Mucosa of stomach (tissue), 1 donor: ENCODE results near the gene HMCN2.

ENCODE experiments used
- H3K27me3 ChIP-seq: one replicate; pipeline ENCODE4 v1.7.0; 2013; ENCODE audit warnings: mild to moderate bottlenecking, low read length; ENCODE audit not compliant: control insufficient read depth, insufficient read depth
- H3K36me3 ChIP-seq: one replicate; pipeline ENCODE4 v1.7.0; 2013; ENCODE audit warnings: low read length; ENCODE audit not compliant: control insufficient read depth, insufficient read depth
- H3K4me1 ChIP-seq: one replicate; pipeline ENCODE4 v1.7.0; 2013; ENCODE audit warnings: mild to moderate bottlenecking, low read length; ENCODE audit not compliant: control insufficient read depth, insufficient read depth
- H3K4me3 ChIP-seq: one replicate; pipeline ENCODE4 v1.7.0; 2013; ENCODE audit warnings: low read length
- H3K9ac ChIP-seq: one replicate; pipeline ENCODE4 v1.7.0; 2013; ENCODE audit warnings: mild to moderate bottlenecking, low read length, moderate library complexity
- H3K9me3 ChIP-seq: one replicate; pipeline ENCODE4 v1.7.0; 2013; ENCODE audit warnings: mild to moderate bottlenecking, low read length, moderate library complexity; ENCODE audit not compliant: control insufficient read depth
- donor health status: Pancreatic carcinoma.

The HMCN2 gene

DNA sequence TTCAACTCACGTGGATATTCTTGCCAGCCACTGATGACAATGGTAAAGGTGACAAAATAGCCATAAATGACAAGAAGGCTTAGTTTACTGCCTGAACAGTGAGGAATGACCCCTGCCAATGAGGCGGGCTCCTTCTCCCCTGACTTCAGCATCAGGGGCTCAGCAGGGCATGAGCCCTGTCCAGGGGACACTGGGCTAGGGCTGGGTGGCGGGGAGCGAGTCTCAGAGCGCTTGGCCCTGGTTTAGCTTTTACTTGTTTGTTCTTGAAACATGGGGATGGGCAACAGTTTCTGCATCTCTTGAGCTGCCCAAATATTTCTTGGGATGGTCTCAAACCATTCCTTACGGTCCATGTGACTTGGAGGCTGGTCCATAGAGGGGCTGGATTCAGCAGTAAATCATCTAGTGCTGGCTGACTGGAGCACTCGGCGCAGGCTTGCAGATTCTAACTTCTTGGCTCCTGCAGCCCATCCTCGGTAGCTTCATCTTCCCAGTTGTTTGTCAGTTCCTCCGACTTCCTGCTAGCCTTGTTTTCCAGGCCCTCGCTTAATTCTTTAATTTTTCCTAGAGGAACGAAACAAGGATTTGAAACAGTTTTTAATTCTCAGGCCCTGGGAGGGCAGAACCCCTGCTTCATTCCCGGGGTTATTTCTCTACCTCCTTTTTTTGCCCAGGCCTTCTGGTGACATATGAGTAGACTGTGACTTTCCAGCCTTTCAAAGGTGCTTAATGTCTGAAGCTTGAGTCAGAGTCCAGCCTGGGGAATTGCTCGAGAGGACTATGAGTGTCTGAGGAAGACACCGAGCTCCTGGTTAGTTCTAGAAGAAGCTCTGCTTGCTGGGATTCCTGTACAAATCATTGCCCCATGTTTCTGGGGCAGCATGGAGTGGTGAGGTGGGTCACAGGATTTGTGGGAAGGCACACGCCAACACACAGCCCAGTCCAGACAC is 4.5 kb upstream of the HMCN2 start:
- H3K9me3 ChIP-seq: no peaks in the 10 kb centered on the region
- no peak overlapping the region for H3K9ac ChIP-seq
- peaks cover 39% of the 10 kb centered on the region for H3K27me3 ChIP-seq
- H3K36me3 ChIP-seq: no peaks in the 10 kb centered on the region
- H3K4me3 ChIP-seq: no peak overlapping the region
- peaks cover 5% of the 10 kb centered on the region for H3K4me1 ChIP-seq

- no peaks in the 10 kb centered on the region for H3K36me3 ChIP-seq
- H3K4me1 ChIP-seq: peaks cover 5% of the 10 kb centered on the region
- no peak overlapping the region for H3K9ac ChIP-seq
- H3K27me3 ChIP-seq: peaks cover 50% of the 10 kb centered on the region
- H3K9me3 ChIP-seq: no peaks in the 10 kb centered on the region
- H3K4me3 ChIP-seq: no peak overlapping the region
These were observed 3.4 kb upstream of the HMCN2 start for GRCh38 chr9:130262061-130262745.

- H3K4me3 ChIP-seq: no peak overlapping the region
- peaks cover 5% of the 10 kb centered on the region for H3K4me1 ChIP-seq
- peaks cover 56% of the 10 kb centered on the region for H3K27me3 ChIP-seq
- H3K36me3 ChIP-seq: no peaks in the 10 kb centered on the region
- H3K9ac ChIP-seq: no peak overlapping the region
- no peaks in the 10 kb centered on the region for H3K9me3 ChIP-seq
These were observed 2.8 kb upstream of the HMCN2 start for GRCh38 chr9:130262771-130263170.

DNA sequence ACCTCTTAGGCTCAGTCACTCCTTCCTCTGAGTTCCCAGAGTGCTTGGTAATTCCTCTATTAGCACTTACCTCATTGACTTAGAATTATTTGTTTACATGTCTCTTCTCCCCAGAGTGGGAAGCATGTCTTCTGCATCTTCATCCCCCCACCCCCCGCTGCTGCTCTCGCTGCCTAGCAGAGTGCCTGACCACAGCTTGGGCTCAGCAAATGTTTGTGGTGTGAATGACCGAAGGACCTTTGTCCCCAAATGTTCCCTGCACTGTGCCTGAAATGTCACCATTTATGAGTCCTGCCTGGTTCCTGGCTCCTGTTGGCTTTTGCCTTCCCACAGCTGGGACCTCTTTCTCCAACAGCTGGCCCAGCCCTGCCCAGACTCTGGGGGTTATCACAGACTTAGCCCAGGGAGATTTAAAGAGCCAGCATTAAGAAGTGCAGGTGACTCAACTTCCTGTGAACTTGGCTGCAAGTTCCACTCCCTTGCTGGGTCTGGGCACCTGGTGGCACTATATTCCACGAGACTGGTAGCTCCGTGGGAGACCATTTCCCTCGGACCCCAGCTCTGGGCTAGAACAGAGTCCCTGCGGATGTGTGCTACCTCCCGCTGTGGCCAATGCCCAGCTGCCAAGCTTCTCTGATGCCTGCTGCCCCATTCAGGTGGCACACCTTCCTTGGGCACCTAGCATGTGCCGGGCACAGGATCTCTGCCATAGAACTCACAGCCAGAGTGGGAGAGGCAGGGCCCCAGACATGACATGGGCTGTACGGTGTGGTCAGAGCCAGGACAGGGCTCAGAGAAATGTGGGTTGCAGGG is 1.8 kb upstream of the HMCN2 start:
- Histone ChIP-seq H3K4me1 (peaks cover 5% of the 10 kb centered on the region), H3K9me3 (no peaks in the 10 kb centered on the region), H3K36me3 (no peaks in the 10 kb centered on the region), H3K4me3 (no peak overlapping the region), H3K9ac (no peak overlapping the region), H3K27me3 (peaks cover 57% of the 10 kb centered on the region)

DNA sequence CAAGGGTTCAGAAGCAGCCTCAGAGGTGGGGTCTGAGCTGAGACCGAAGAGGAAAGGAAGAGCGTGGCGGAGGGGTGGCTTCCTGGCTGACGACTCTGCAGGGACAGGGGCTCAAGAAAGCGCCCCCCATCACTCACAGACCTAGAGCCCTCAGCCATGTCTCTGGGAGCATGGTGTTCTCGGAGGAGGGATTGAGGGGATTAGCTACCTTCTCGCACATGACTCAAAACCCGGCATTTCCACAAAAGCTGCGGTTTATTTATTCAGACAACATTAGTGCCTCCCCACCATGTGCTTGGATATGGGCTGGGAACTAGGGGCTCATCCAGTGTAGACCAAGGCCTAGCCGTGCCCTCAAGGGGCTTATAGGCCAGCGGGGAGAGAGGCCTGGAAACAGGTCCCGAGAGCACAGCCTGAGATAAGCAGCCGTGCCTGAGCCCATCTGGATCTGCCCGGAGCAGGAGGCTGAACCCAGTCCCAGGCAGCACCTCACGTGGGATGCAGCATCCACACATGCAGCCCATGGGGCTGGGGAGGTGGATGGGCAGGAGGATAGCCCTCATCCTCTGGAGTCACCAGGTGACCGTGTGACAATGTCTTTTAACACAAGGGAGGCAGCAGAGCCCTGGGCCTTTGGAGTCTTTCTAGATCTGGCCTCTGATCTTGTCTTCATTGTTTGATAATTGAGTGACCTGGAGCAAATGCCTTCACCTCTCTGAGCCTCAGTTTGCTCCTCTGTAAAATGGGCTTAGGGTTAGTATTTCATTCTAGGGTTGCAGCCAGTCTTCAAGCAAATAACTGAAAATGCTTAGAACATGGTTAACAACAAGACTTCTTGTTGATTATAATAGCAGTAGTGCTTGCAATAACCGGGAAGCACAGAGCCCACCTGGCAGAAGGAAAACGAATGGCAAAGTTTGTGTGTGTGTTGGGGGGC is 878 bp upstream of the HMCN2 start:
- no peak overlapping the region for H3K9ac ChIP-seq

DNA sequence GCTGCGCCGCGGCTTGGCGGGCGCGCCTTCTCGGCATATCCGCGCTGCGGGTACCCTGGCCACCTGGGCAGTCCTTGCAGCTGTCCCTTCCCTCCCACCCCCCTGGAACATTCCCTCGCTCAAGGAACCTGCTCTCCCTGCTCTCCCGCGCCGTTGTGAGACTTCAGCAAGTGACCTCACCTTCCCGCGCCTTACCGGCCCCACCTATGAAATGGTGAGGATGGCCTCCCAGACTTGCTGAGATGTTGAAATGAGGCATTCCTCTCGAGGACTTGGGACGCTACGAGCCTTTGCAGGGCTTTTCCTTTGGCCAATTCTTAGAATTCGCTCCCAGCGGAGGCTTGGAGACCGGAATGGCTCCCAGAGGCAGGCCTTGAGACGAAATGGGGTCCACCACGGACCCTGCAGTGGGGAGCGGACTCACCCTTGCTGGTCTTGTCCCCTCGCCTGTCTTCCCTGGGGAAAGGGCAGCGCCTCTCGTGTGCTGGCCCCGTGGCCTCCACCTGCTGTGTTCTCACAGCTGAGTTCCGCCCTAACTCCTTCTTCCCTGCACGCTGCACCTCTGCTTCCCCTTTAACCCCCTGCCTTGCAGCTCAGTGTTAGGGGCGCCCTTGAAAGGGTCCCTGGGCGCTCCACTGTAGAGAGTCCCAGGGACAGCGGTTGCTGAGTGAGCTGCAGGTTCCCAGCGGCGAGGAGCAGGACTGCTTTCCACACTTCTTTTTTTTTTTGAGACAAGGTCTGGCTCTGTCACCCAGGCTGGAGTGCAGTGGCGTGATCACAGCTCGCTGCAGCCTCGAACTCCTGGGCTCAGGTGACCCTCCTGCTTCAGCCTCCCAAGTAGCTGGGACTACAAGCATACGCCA is 907 bp downstream of the HMCN2 start:
- Histone ChIP-seq H3K36me3 (no peaks in the 10 kb centered on the region), H3K9ac (no peak overlapping the region), H3K4me3 (no peak overlapping the region), H3K27me3 (peaks cover 57% of the 10 kb centered on the region), H3K4me1 (peaks cover 5% of the 10 kb centered on the region), H3K9me3 (no peaks in the 10 kb centered on the region)

More for the DNA sequence above, 878 bp upstream of the HMCN2 start:
- Histone ChIP-seq H3K36me3 (no peaks in the 10 kb centered on the region), H3K4me1 (peaks cover 5% of the 10 kb centered on the region), H3K4me3 (no peak overlapping the region), H3K27me3 (peaks cover 57% of the 10 kb centered on the region), H3K9me3 (no peaks in the 10 kb centered on the region)

DNA sequence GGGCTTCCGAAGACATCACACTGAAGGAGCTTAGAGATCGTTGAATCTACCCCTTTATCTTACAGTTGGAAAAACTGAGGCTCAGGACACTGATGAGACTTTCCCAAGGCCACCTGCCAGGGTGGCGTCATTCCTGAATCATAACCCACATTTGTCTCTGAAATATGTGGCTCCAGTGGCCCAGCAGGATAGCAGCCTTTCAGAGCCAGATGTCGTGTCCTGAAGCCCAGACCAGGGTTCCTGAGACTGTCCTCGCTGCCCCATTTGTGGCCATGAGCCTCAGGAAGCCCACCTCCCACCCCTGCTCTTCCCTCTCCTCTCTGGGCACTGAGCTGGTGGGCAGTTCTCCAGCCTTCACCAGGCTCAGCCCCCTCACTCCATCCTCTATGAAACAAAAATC is 2.4 kb downstream of the HMCN2 start:
- Histone ChIP-seq H3K9me3 (no peaks in the 10 kb centered on the region), H3K36me3 (no peaks in the 10 kb centered on the region), H3K4me1 (peaks cover 5% of the 10 kb centered on the region), H3K27me3 (peaks cover 50% of the 10 kb centered on the region), H3K4me3 (no peak overlapping the region), H3K9ac (no peak overlapping the region)

DNA sequence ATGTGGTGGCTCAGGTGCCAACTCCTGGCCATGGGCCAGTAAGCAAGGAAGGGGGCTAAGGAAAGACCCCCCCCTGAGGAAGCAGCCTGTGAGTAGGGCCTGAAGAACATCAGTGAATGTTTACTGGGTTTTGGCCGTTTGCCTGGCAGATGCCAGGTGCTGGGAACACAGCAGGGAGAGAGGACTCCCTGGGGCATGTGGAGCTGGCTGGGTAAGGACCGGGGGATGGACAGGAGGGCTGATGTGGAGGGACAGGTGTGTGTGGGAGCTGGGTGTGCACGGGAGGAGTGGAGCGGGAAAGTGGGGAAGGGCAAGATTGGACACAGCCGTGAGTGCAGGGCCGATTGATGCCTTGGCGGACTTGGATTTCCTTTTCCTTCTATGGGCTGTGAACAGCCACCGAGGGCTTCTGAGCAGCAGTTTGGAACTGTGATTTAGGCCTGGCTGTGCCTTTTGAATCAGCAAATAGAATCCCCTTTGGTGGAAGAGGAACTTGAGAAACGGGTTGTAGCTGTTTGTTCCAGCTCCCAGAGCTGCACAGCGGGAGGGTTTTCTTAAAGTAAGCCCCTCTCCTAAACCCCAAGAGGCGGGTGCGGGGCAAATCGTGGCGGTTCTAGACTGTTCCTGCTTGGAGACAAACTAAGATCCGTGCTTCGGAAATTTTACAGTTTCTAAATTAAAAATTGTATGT is 3.1 kb downstream of the HMCN2 start:
- H3K27me3 ChIP-seq: peaks cover 42% of the 10 kb centered on the region
- no peak overlapping the region for H3K4me3 ChIP-seq
- H3K9ac ChIP-seq: no peak overlapping the region

DNA sequence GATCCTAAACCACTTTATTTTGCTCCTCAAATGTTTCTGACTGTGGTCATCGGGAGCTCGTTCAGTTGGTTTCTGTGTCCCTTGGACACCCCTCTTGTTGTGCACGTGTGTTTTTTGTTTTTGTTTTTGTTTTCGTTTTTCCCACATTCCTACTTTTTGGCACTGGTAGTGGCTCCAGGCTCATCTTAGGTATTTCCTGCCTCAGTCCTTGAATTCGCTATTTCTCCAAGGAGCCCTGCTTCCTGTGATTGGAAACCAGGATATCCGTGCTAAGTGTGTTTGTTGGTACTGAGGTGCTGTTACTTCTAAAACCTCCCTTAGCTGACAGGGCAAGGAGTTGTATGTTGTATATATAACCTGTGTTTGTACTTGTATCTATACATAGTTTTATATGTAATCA is 5.9 kb downstream of the HMCN2 start:
- no peaks in the 10 kb centered on the region for H3K36me3 ChIP-seq
- no peaks in the 10 kb centered on the region for H3K4me1 ChIP-seq
- H3K27me3 ChIP-seq: peaks cover 14% of the 10 kb centered on the region
- no peaks in the 10 kb centered on the region for H3K9me3 ChIP-seq
- no peak overlapping the region for H3K9ac ChIP-seq
- H3K4me3 ChIP-seq: no peak overlapping the region

More for the DNA sequence above, 3.1 kb downstream of the HMCN2 start:
- no peaks in the 10 kb centered on the region for H3K9me3 ChIP-seq
- no peaks in the 10 kb centered on the region for H3K36me3 ChIP-seq
- peaks cover 5% of the 10 kb centered on the region for H3K4me1 ChIP-seq

- Histone ChIP-seq H3K4me3 (no peak overlapping the region), H3K9me3 (no peaks in the 10 kb centered on the region), H3K36me3 (no peaks in the 10 kb centered on the region), H3K27me3 (no peaks in the 10 kb centered on the region), H3K9ac (no peak overlapping the region), H3K4me1 (no peaks in the 10 kb centered on the region)
These were observed 9.6 kb downstream of the HMCN2 start for GRCh38 chr9:130275156-130275555.
